ENCODE results near the gene CASP12.

The CASP12 gene

GRCh38 chr11:104916442-104916841, 18.2 kb upstream of the CASP12 start:
- Histone ChIP-seq H3K4me1 (ENCODE audit: control insufficient read depth, insufficient read depth, low read length) (no peaks in the 10 kb centered on the region), H3K9ac (ENCODE audit: low read depth, low read length) (no peak overlapping the region), H3K4me3 (ENCODE audit: low read depth, low read length) (no peak overlapping the region), H3K9me3 (ENCODE audit: control insufficient read depth, insufficient read depth, low read length) (no peaks in the 10 kb centered on the region), H3K27me3 (ENCODE audit: control insufficient read depth, insufficient read depth, low read length) (no peaks in the 10 kb centered on the region), H3K36me3 (ENCODE audit: control insufficient read depth, insufficient read depth, low read length) (no peaks in the 10 kb centered on the region)

DNA sequence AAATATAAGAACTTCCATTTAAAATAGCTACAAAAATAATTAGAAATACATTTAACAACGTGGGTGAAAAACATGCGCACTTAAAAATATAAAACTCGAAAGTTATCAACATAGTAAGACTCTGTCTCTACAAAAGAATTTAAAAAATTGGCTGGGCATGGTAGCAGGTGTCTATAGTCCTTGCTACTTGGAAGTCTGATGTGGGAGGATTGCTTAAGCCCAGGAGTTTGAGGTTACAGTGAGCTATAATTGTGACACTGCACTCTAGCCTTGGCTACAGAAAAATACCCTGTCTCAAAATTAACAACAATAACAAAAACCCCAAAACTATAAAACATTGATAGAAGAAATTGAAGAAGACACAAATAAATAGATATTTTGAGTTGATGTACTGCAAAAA, 13.8 kb upstream of the CASP12 start:
- Histone ChIP-seq H3K9ac (ENCODE audit: low read depth, low read length) (no peak overlapping the region), H3K9me3 (ENCODE audit: control insufficient read depth, insufficient read depth, low read length) (no peaks in the 10 kb centered on the region), H3K36me3 (ENCODE audit: control insufficient read depth, insufficient read depth, low read length) (no peaks in the 10 kb centered on the region), H3K27me3 (ENCODE audit: control insufficient read depth, insufficient read depth, low read length) (no peaks in the 10 kb centered on the region), H3K4me1 (ENCODE audit: control insufficient read depth, insufficient read depth, low read length) (no peaks in the 10 kb centered on the region), H3K4me3 (ENCODE audit: low read depth, low read length) (no peak overlapping the region)

DNA sequence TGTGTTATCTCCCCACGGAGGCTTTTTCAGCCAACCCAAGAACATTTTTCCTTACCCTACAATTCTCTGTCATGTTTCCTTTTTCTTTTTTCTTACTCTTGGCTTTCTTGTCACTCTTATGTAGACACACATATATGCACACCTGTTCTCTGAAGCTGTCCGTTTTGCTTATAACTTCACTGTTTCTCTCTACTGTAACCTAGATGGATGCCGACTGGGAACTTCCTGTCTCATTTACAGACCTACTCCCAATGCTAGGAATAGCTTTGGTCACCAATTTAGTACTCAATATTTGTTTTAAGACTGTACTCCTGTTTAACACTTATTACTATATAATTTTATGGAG, 9.9 kb upstream of the CASP12 start:
- H3K4me1 ChIP-seq (ENCODE audit: control insufficient read depth, insufficient read depth, low read length) = no peaks in the 10 kb centered on the region
- H3K27me3 ChIP-seq (ENCODE audit: control insufficient read depth, insufficient read depth, low read length) = no peaks in the 10 kb centered on the region
- no peak overlapping the region for H3K4me3 ChIP-seq (ENCODE audit: low read depth, low read length)
- H3K36me3 ChIP-seq (ENCODE audit: control insufficient read depth, insufficient read depth, low read length) = no peaks in the 10 kb centered on the region
- H3K9me3 ChIP-seq (ENCODE audit: control insufficient read depth, insufficient read depth, low read length) = no peaks in the 10 kb centered on the region
- H3K9ac ChIP-seq (ENCODE audit: low read depth, low read length) = no peak overlapping the region

GRCh38 chr11:104907521-104908185, 9.4 kb upstream of the CASP12 start:
- Histone ChIP-seq H3K36me3 (ENCODE audit: control insufficient read depth, insufficient read depth, low read length) (no peaks in the 10 kb centered on the region), H3K4me1 (ENCODE audit: control insufficient read depth, insufficient read depth, low read length) (no peaks in the 10 kb centered on the region), H3K4me3 (ENCODE audit: low read depth, low read length) (no peak overlapping the region), H3K9ac (ENCODE audit: low read depth, low read length) (no peak overlapping the region), H3K9me3 (ENCODE audit: control insufficient read depth, insufficient read depth, low read length) (no peaks in the 10 kb centered on the region), H3K27me3 (ENCODE audit: control insufficient read depth, insufficient read depth, low read length) (no peaks in the 10 kb centered on the region)

GRCh38 chr11:104905271-104905670, 7.0 kb upstream of the CASP12 start:
- H3K4me3 ChIP-seq (ENCODE audit: low read depth, low read length) = no peak overlapping the region
- H3K9me3 ChIP-seq (ENCODE audit: control insufficient read depth, insufficient read depth, low read length) = no peaks in the 10 kb centered on the region
- no peaks in the 10 kb centered on the region for H3K27me3 ChIP-seq (ENCODE audit: control insufficient read depth, insufficient read depth, low read length)
- no peak overlapping the region for H3K9ac ChIP-seq (ENCODE audit: low read depth, low read length)
- no peaks in the 10 kb centered on the region for H3K36me3 ChIP-seq (ENCODE audit: control insufficient read depth, insufficient read depth, low read length)
- H3K4me1 ChIP-seq (ENCODE audit: control insufficient read depth, insufficient read depth, low read length) = no peaks in the 10 kb centered on the region

DNA sequence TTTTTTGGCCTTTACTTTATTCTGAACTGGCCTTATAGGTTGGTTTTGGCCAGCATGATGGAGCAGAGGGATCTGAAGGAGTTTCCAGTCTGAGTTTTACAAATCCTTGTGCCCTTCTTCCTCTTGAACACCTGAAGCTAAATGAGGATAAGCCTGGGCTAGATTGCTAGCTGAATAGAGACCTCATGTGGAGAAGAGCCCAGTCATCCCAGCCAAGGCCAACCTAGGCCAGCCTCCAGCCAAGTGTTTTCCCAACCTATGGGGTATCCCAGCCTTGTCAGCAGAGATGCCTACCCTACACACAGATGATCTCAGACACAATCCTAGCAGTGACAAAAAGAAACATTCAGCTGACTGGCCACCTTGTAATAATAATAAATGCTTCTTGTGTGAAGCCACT, 966 bp upstream of the CASP12 start:
- Histone ChIP-seq H3K9ac (ENCODE audit: low read depth, low read length) (no peak overlapping the region), H3K4me1 (ENCODE audit: control insufficient read depth, insufficient read depth, low read length) (peaks cover 7% of the 10 kb centered on the region), H3K27me3 (ENCODE audit: control insufficient read depth, insufficient read depth, low read length) (no peaks in the 10 kb centered on the region), H3K4me3 (ENCODE audit: low read depth, low read length) (no peak overlapping the region), H3K9me3 (ENCODE audit: control insufficient read depth, insufficient read depth, low read length) (no peaks in the 10 kb centered on the region), H3K36me3 (ENCODE audit: control insufficient read depth, insufficient read depth, low read length) (no peaks in the 10 kb centered on the region)

DNA sequence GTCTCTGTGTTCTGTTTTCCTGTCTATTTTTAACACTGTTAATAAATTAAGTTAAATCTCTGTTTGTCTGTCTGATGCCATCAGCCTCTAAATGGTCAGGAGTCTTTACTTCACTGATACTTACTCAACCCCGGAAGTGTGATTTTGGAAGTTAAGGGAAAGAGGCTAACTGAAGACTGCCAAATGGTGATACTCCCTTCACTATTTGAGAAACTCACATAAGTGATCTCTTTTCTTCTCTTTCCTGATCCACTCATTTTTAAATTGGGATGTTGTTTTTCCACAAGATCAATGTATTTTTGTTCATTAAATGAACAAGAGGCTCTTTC, 389 bp upstream of the CASP12 start:
- Histone ChIP-seq H3K4me3 (ENCODE audit: low read depth, low read length) (no peak overlapping the region), H3K9ac (ENCODE audit: low read depth, low read length) (no peak overlapping the region), H3K4me1 (ENCODE audit: control insufficient read depth, insufficient read depth, low read length) (peaks cover 7% of the 10 kb centered on the region), H3K9me3 (ENCODE audit: control insufficient read depth, insufficient read depth, low read length) (no peaks in the 10 kb centered on the region), H3K36me3 (ENCODE audit: control insufficient read depth, insufficient read depth, low read length) (no peaks in the 10 kb centered on the region), H3K27me3 (ENCODE audit: control insufficient read depth, insufficient read depth, low read length) (no peaks in the 10 kb centered on the region)

DNA sequence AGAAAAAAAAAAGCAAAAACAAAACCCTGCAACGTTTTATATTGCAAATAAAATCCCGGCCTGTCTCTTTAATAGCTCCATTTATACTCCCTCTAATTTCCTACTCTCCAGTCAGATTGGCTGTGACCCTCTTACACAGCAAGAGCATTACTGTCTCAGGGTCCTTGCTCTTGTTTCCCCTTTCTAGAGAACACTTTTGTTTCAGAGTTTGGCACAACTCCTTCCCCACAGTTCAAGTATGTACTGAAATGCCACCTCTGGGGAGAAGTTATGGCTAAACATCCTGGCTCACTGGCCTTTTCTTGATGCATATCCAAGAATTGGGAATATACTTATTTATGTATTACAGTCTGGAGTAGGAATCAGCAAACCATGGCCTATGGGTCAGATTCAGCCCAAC, 2.6 kb downstream of the CASP12 start:
- no peaks in the 10 kb centered on the region for H3K27me3 ChIP-seq (ENCODE audit: control insufficient read depth, insufficient read depth, low read length)
- no peaks in the 10 kb centered on the region for H3K36me3 ChIP-seq (ENCODE audit: control insufficient read depth, insufficient read depth, low read length)
- no peak overlapping the region for H3K4me3 ChIP-seq (ENCODE audit: low read depth, low read length)
- no peak overlapping the region for H3K9ac ChIP-seq (ENCODE audit: low read depth, low read length)
- peaks cover 7% of the 10 kb centered on the region for H3K4me1 ChIP-seq (ENCODE audit: control insufficient read depth, insufficient read depth, low read length)
- no peaks in the 10 kb centered on the region for H3K9me3 ChIP-seq (ENCODE audit: control insufficient read depth, insufficient read depth, low read length)

GRCh38 chr11:104893876-104894275, 4.4 kb downstream of the CASP12 start:
- Histone ChIP-seq H3K4me3 (ENCODE audit: low read depth, low read length) (no peak overlapping the region), H3K9me3 (ENCODE audit: control insufficient read depth, insufficient read depth, low read length) (no peaks in the 10 kb centered on the region), H3K9ac (ENCODE audit: low read depth, low read length) (no peak overlapping the region), H3K27me3 (ENCODE audit: control insufficient read depth, insufficient read depth, low read length) (no peaks in the 10 kb centered on the region), H3K4me1 (ENCODE audit: control insufficient read depth, insufficient read depth, low read length) (peaks cover 7% of the 10 kb centered on the region), H3K36me3 (ENCODE audit: control insufficient read depth, insufficient read depth, low read length) (no peaks in the 10 kb centered on the region)

GRCh38 chr11:104892723-104893511, 5.3 kb downstream of the CASP12 start:
- Histone ChIP-seq H3K36me3 (ENCODE audit: control insufficient read depth, insufficient read depth, low read length) (no peaks in the 10 kb centered on the region), H3K9ac (ENCODE audit: low read depth, low read length) (no peak overlapping the region), H3K9me3 (ENCODE audit: control insufficient read depth, insufficient read depth, low read length) (no peaks in the 10 kb centered on the region), H3K4me1 (ENCODE audit: control insufficient read depth, insufficient read depth, low read length) (peaks cover 7% of the 10 kb centered on the region), H3K27me3 (ENCODE audit: control insufficient read depth, insufficient read depth, low read length) (no peaks in the 10 kb centered on the region), H3K4me3 (ENCODE audit: low read depth, low read length) (no peak overlapping the region)

DNA sequence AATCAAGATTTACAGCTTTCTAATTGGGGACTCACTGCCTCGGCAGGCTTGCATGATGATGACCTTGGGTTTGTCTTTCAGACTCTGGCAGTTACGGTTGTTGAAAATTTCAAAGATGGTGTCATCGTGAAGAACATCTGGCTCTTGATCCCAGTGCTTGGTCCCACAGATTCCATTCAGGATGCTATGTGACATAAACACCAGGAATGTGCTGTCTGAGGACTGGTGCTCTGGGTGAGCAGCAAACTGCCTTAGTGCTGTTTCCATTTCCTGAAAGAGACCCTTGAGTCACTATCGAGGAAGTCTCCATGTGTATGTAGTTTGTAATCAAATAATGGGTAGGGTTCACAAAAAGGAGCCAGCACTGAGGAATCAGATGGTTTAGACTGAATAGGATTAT, 7.1 kb downstream of the CASP12 start:
- H3K4me1 ChIP-seq (ENCODE audit: control insufficient read depth, insufficient read depth, low read length) = peaks cover 7% of the 10 kb centered on the region
- H3K9ac ChIP-seq (ENCODE audit: low read depth, low read length) = no peak overlapping the region
- H3K36me3 ChIP-seq (ENCODE audit: control insufficient read depth, insufficient read depth, low read length) = no peaks in the 10 kb centered on the region
- no peaks in the 10 kb centered on the region for H3K9me3 ChIP-seq (ENCODE audit: control insufficient read depth, insufficient read depth, low read length)
- H3K4me3 ChIP-seq (ENCODE audit: low read depth, low read length) = no peak overlapping the region
- no peaks in the 10 kb centered on the region for H3K27me3 ChIP-seq (ENCODE audit: control insufficient read depth, insufficient read depth, low read length)

- Histone ChIP-seq H3K9me3 (ENCODE audit: control insufficient read depth, insufficient read depth, low read length) (no peaks in the 10 kb centered on the region), H3K4me3 (ENCODE audit: low read depth, low read length) (no peak overlapping the region), H3K9ac (ENCODE audit: low read depth, low read length) (no peak overlapping the region), H3K27me3 (ENCODE audit: control insufficient read depth, insufficient read depth, low read length) (no peaks in the 10 kb centered on the region), H3K4me1 (ENCODE audit: control insufficient read depth, insufficient read depth, low read length) (no peaks in the 10 kb centered on the region), H3K36me3 (ENCODE audit: control insufficient read depth, insufficient read depth, low read length) (no peaks in the 10 kb centered on the region)
Measured at GRCh38 chr11:104883342-104883741, 14.9 kb downstream of the CASP12 start.
